SJSA1 (cell line): ENCODE data around the gene VSIR. TPM values are rescaled to one million over a fixed set of nuclear protein-coding genes. Genes with fewer than 3 reads are reported as not detected.

ENCODE experiments used
- DNase-seq, 2 experiments: peaks; one replicate each; pipeline ENCODE4 v3.0.0-alpha.2; 2015 to 2020; ENCODE audit warnings: low spot score in 2 of 2, low read depth in 1 of 2
- H3K27ac ChIP-seq: fragments of 250-450 bp; sonication (Bioruptor Pico); 2 replicates; pipeline ENCODE4 v1.5.1; 2020; ENCODE audit warnings: mild to moderate bottlenecking, moderate library complexity
- H3K27me3 ChIP-seq: fragments of 250-450 bp; sonication (Bioruptor Pico); replicated peaks from 2 replicates; pipeline ENCODE4 v1.5.1; 2020; ENCODE audit warnings: mild to moderate bottlenecking, moderate library complexity
- H3K36me3 ChIP-seq: fragments of 250-450 bp; sonication (Bioruptor Pico); 2 replicates; pipeline ENCODE4 v1.5.1; 2020; ENCODE audit warnings: mild to moderate bottlenecking
- H3K4me1 ChIP-seq: fragments of 250-450 bp; sonication (Bioruptor Pico); replicated peaks from 2 replicates; pipeline ENCODE4 v1.6.1; 2021; ENCODE audit warnings: mild to moderate bottlenecking
- H3K4me3 ChIP-seq: fragments of 250-450 bp; sonication (Bioruptor Pico); 2 replicates; pipeline ENCODE4 v1.5.1; 2020; ENCODE audit warnings: mild to moderate bottlenecking
- H3K9me3 ChIP-seq: fragments of 250-450 bp; sonication (Bioruptor Pico); replicated peaks from 2 replicates; pipeline ENCODE4 v1.5.1; 2020; ENCODE audit warnings: mild to moderate bottlenecking
- total RNA-seq: library from RNA; depleted of rRNA; stranded (reverse); fragments of >200 nt; shearing (Covaris generic); gene quantifications from 2 replicates; pipeline ENCODE4 v1.2.3, GENCODE V29; 2014; rRNA removed

Gene VSIR
- total RNA-seq, 1 experiment from 2014 or later = 36.4 TPM

DNA sequence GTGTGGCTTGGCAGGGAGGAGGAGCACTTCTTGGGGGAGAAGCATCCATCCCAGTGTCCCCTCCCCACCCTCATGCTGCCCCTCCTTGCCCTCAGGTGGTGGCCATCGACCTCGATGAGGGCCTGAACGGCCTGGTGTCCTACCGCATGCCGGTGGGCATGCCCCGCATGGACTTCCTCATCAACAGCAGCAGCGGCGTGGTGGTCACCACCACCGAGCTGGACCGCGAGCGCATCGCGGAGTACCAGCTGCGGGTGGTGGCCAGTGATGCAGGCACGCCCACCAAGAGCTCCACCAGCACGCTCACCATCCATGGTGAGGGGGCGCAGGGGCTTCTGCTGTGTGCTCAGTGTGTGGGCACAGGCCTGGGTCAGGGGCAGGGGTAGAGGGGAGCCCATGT is 68.5 kb downstream of the VSIR start:
- H3K27me3 ChIP-seq = no peaks in the 10 kb centered on the region; the same call in 1 of the 2 replicates
- no peaks in the 10 kb centered on the region for H3K36me3 ChIP-seq
- H3K27ac ChIP-seq = no peak overlapping the region
- no peaks in the 10 kb centered on the region for H3K4me1 ChIP-seq
- no peak for DNase-seq
- H3K4me3 ChIP-seq = no peak overlapping the region
- H3K9me3 ChIP-seq = no peaks in the 10 kb centered on the region

DNA sequence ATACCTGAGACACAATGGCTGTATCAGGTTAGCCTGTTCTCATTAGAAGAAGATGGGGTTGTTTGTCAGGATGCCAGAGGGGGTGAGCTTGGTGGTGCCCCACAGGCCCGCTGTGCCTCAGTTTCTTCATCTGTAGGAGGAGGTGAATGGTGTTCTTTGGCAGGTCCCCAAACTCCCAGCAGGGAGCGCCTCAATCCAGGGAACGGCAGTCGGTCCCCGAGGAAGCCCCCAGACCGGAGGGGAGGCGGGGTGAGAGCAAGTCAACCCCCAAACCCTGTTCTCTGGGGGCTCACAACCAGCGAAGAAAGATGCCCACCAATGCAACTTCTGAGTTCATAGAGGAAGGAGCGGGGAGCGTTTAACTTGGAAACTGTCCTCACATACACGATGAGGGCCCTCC is 69.7 kb downstream of the VSIR start:
- Histone ChIP-seq H3K4me3 (no peak overlapping the region), H3K27me3 (no peaks in the 10 kb centered on the region; the same call in 1 of the 2 replicates), H3K9me3 (no peaks in the 10 kb centered on the region), H3K4me1 (no peaks in the 10 kb centered on the region), H3K36me3 (no peaks in the 10 kb centered on the region), H3K27ac (no peak overlapping the region)
- DNase-seq = no peak

DNA sequence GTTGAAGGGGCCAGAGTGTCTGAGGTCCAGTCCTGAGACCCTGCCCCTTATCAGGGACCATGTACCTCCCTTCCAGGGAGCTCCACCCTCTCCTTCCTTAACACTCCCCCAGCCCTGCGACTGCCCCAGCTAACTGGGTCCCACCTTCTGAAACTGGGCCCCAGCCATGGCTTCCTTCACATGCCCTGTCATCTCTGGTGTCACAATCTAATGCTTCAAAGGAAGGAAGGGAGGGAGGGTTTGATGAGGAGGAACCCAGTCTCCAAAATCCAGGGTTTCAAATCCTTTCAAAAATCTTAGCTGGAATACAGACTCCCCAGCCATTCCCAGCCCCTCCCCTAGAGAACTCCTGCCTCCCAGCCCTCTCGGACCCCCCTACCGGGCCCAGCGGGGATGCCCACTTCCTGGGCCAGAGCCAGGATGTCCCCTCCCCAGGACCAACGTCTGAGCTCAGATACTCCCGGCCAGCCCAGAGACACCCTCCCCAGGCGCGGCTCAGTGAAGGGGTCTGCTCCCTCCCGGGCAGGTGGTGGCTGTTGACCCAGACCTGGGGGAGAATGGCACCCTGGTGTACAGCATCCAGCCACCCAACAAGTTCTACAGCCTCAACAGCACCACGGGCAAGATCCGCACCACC is 71.7 kb downstream of the VSIR start:
- Histone ChIP-seq H3K4me3 (no peak overlapping the region), H3K27me3 (no peaks in the 10 kb centered on the region; the same call in 1 of the 2 replicates), H3K36me3 (no peaks in the 10 kb centered on the region), H3K9me3 (no peaks in the 10 kb centered on the region), H3K27ac (no peak overlapping the region), H3K4me1 (no peaks in the 10 kb centered on the region)
- no peak for DNase-seq

DNA sequence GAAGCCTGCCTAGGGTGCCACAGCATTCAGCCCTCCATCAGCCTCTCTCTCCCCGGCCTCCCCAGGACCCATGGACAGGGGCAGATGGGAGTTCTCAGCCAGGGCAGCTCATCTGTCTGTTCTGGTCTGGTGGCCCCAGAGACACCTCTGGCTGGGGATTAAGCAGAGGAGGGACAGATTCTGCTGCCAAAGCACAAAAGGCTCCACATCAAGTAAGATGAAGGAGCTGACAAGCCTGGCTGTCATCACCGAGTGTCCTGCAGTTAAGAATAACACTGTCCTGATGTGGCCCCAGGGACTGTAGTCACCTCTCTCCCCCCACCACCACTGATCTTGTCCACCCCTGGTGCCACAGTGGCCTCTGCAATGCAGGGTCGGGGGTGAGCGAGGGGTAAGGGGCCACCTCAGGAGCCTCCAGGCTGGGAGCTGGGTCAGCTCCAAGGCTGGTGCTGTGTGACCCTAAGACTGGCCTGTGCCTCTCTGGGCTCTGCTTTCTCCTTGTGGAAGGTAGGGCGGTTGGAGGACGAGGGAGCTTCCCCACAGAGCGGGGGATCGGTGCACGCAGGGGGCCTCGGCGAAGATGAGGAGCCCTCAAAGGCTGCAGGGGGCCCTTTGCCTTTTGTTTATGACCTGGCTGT is 72.5 kb downstream of the VSIR start:
- Histone ChIP-seq H3K27ac (no peak overlapping the region), H3K27me3 (no peaks in the 10 kb centered on the region; the same call in 1 of the 2 replicates), H3K36me3 (no peaks in the 10 kb centered on the region), H3K9me3 (no peaks in the 10 kb centered on the region), H3K4me3 (no peak overlapping the region), H3K4me1 (no peaks in the 10 kb centered on the region)
- DNase-seq = no peak

- no peak for DNase-seq
- Histone ChIP-seq H3K4me3 (no peak overlapping the region), H3K36me3 (no peaks in the 10 kb centered on the region), H3K4me1 (peaks cover 5% of the 10 kb centered on the region), H3K27ac (no peak overlapping the region), H3K9me3 (no peaks in the 10 kb centered on the region), H3K27me3 (no peaks in the 10 kb centered on the region; the same call in 1 of the 2 replicates)
Measured at GRCh38 chr10:71698737-71699136, 74.6 kb downstream of the VSIR start.

- Histone ChIP-seq H3K4me3 (no peak overlapping the region), H3K4me1 (peaks cover 11% of the 10 kb centered on the region), H3K9me3 (no peaks in the 10 kb centered on the region), H3K27ac (no peak overlapping the region), H3K27me3 (no peaks in the 10 kb centered on the region; the same call in 1 of the 2 replicates), H3K36me3 (no peaks in the 10 kb centered on the region)
- DNase-seq = no peak
Measured at GRCh38 chr10:71697938-71698709, 75.2 kb downstream of the VSIR start.

Other genes with a start within 250 kb of the VSIR start
- gene C10orf105, start 53.7 kb downstream of the VSIR start, total RNA-seq = not detected in 2 replicates
- 251 and 322 TPM in 2 replicates for gene PSAP, start 77.7 kb upstream of the VSIR start, total RNA-seq
- 15.8 and 27.4 TPM in 2 replicates for gene CHST3, start 190.9 kb upstream of the VSIR start, total RNA-seq